ENCODE results near the gene PCDHGA3.

GRCh38 chr5:141356950-141357349, 13.3 kb downstream of the PCDHGA3 start:
- TF ChIP-seq EZH2 (IDR thresholded peaks at IDR 0.05; ENCODE audit: borderline replicate concordance, low read depth, low read length, poor library complexity, severe bottlenecking) (no peak), CTCF (conservative IDR thresholded peaks at IDR 0.05; ENCODE audit: low read depth, low read length) (no peak)

Data from A673 (cell line).